ENCODE data around the gene THSD7A. TPM values are rescaled to one million over a fixed set of nuclear protein-coding genes. Genes with fewer than 3 reads are reported as not detected.

Gene THSD7A
- total and polyA plus RNA-seq, 9 of the 15 experiments (the other 6 are each of a cell fraction or from before 2014, with no cell fraction given) = 0.01 to 0.02 TPM; not detected in 7

DNA sequence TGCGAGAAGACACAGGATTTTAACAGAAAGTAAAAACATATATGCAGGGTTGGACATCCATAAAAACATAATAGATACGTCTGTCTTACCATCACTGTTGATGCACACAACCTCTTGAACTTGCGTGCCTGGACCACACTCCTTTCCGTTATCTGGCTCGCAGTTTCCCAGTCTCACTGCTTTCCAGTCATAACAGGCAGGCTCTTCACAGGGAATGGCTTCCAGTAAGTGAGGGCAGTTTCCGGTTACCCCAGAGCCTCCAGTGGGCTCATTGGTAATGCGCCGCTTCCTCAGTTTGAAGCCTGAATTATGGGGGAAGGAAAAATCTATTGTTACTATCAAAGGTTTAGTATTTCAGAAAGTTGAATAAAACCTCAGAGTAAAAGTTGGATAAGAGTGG is 290.7 kb downstream of the THSD7A start:
- no peaks in the 10 kb centered on the region for H3K36me3 ChIP-seq (ENCODE audit: control insufficient read depth, insufficient read depth, low read length)
- CTCF ChIA-PET (ENCODE audit: low intra/inter-chr PET ratio) = no interaction called here
- TF ChIP-seq, protein P1, sequence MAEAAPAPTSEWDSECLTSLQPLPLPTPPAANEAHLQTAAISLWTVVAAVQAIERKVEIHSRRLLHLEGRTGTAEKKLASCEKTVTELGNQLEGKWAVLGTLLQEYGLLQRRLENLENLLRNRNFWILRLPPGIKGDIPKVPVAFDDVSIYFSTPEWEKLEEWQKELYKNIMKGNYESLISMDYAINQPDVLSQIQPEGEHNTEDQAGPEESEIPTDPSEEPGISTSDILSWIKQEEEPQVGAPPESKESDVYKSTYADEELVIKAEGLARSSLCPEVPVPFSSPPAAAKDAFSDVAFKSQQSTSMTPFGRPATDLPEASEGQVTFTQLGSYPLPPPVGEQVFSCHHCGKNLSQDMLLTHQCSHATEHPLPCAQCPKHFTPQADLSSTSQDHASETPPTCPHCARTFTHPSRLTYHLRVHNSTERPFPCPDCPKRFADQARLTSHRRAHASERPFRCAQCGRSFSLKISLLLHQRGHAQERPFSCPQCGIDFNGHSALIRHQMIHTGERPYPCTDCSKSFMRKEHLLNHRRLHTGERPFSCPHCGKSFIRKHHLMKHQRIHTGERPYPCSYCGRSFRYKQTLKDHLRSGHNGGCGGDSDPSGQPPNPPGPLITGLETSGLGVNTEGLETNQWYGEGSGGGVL (CRISPR knock-in tag; IDR thresholded peaks at IDR 0.05) = no peak
- TF ChIP-seq, protein P2, sequence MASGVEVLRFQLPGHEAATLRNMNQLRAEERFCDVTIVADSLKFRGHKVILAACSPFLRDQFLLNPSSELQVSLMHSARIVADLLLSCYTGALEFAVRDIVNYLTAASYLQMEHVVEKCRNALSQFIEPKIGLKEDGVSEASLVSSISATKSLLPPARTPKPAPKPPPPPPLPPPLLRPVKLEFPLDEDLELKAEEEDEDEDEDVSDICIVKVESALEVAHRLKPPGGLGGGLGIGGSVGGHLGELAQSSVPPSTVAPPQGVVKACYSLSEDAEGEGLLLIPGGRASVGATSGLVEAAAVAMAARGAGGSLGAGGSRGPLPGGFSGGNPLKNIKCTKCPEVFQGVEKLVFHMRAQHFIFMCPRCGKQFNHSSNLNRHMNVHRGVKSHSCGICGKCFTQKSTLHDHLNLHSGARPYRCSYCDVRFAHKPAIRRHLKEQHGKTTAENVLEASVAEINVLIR (CRISPR knock-in tag; IDR thresholded peaks at IDR 0.05) = no peak
- TF ChIP-seq, protein P3, sequence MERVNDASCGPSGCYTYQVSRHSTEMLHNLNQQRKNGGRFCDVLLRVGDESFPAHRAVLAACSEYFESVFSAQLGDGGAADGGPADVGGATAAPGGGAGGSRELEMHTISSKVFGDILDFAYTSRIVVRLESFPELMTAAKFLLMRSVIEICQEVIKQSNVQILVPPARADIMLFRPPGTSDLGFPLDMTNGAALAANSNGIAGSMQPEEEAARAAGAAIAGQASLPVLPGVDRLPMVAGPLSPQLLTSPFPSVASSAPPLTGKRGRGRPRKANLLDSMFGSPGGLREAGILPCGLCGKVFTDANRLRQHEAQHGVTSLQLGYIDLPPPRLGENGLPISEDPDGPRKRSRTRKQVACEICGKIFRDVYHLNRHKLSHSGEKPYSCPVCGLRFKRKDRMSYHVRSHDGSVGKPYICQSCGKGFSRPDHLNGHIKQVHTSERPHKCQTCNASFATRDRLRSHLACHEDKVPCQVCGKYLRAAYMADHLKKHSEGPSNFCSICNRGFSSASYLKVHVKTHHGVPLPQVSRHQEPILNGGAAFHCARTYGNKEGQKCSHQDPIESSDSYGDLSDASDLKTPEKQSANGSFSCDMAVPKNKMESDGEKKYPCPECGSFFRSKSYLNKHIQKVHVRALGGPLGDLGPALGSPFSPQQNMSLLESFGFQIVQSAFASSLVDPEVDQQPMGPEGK (CRISPR knock-in tag; IDR thresholded peaks at IDR 0.05; ENCODE audit: borderline replicate concordance) = no peak
- TF ChIP-seq NR2C1 (IDR thresholded peaks at IDR 0.05) (no peak), NR2C1 (tag; IDR thresholded peaks at IDR 0.05) (no peak), NFATC3 (IDR thresholded peaks at IDR 0.05) (no peak), ZNF507 (tag; conservative IDR thresholded peaks at IDR 0.05) (no peak), POLR2AphosphoS5 (IDR thresholded peaks at IDR 0.05; ENCODE audit: control insufficient read depth, insufficient read depth, low read depth, low read length) (no peak), RBM34 (IDR thresholded peaks at IDR 0.05; ENCODE audit: borderline replicate concordance, insufficient read depth, low read length) (no peak), FOXA1 (IDR thresholded peaks at IDR 0.05; ENCODE audit: borderline replicate concordance) (no peak), POLR2H (tag; IDR thresholded peaks at IDR 0.05; ENCODE audit: low read depth) (no peak), BDP1 (IDR thresholded peaks at IDR 0.05; ENCODE audit: insufficient read depth, insufficient read length) (no peak), ELF4 (CRISPR knock-in tag; IDR thresholded peaks at IDR 0.05) (no peak), ZNF695 (CRISPR knock-in tag; IDR thresholded peaks at IDR 0.05) (no peak), RFX7 (CRISPR knock-in tag; IDR thresholded peaks at IDR 0.05) (no peak), ZZZ3 (IDR thresholded peaks at IDR 0.05) (no peak), HEY1 (CRISPR knock-in tag; IDR thresholded peaks at IDR 0.05; ENCODE audit: borderline replicate concordance) (no peak)
- TF ChIP-seq, protein P4, sequence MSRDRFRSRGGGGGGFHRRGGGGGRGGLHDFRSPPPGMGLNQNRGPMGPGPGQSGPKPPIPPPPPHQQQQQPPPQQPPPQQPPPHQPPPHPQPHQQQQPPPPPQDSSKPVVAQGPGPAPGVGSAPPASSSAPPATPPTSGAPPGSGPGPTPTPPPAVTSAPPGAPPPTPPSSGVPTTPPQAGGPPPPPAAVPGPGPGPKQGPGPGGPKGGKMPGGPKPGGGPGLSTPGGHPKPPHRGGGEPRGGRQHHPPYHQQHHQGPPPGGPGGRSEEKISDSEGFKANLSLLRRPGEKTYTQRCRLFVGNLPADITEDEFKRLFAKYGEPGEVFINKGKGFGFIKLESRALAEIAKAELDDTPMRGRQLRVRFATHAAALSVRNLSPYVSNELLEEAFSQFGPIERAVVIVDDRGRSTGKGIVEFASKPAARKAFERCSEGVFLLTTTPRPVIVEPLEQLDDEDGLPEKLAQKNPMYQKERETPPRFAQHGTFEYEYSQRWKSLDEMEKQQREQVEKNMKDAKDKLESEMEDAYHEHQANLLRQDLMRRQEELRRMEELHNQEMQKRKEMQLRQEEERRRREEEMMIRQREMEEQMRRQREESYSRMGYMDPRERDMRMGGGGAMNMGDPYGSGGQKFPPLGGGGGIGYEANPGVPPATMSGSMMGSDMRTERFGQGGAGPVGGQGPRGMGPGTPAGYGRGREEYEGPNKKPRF (IDR thresholded peaks at IDR 0.05; ENCODE audit: low read depth, low read length) = no peak

More for the DNA sequence above, 290.7 kb downstream of the THSD7A start:
- POLR2A ChIA-PET = no interaction called here
- ATAC-seq (no peak), FAIRE-seq (no peak), DNase-seq (ENCODE audit: extremely low read depth in 1 of 4, low spot score in 3 of 4) (no peak)
- Histone ChIP-seq H3K27me3 (ENCODE audit: control insufficient read depth in 2 of 2, insufficient read depth in 2 of 2, low read length in 2 of 2) (no peaks in the 10 kb centered on the region), H3K4me1 (replicated peaks in 1 of 2; ENCODE audit: control insufficient read depth in 2 of 2, insufficient read depth in 2 of 2, low read length in 2 of 2) (no peaks in the 10 kb centered on the region), H3K9me3 (replicated peaks; ENCODE audit: control insufficient read depth, insufficient read depth, low read depth, low read length) (no peaks in the 10 kb centered on the region; the same call in 1 of the 2 replicates), H3K9ac (ENCODE audit: insufficient read depth in 1 of 2, low read depth in 2 of 2, low read length in 2 of 2) (no peak overlapping the region), H2AFZ (ENCODE audit: low read depth, low read length) (no peak overlapping the region), H3K9me1 (ENCODE audit: control insufficient read depth, insufficient read depth, low read length) (no peaks in the 10 kb centered on the region), H4K20me1 (replicated peaks; ENCODE audit: control insufficient read depth, insufficient read depth, low read length) (no peaks in the 10 kb centered on the region), H3K27ac (ENCODE audit: extremely low read depth, low read depth, low read length) (no peak overlapping the region), H3K79me2 (ENCODE audit: control insufficient read depth, insufficient read depth, low read length) (no peaks in the 10 kb centered on the region), H3K4me3 (no peak overlapping the region), H3K4me2 (ENCODE audit: insufficient read depth, low read length) (no peak overlapping the region)
- WGBS (ENCODE audit: insufficient coverage, low coverage, missing lambda C conversion rate) = 0% methylated on average over 8 of the region's 8 CpGs
- intact Hi-C loops (cut with micrococcal nuclease) (no loop called here), in situ Hi-C loops (cut with MboI) (no loop called here)
- no TSS peak for BruUV-seq (replicated peaks)
